Islet precursor cell (in vitro differentiated cells): ENCODE data around the gene CHTF8.
"Not testable (repeated sequence)": the region's sequence is repeated elsewhere in the genome, so short reads cannot be mapped to it uniquely, and the experiment has no call there.

Experiments
- DNase-seq: peaks from one replicate; pipeline ENCODE4 v3.0.0-alpha.2; 2018

Gene CHTF8, protein sequence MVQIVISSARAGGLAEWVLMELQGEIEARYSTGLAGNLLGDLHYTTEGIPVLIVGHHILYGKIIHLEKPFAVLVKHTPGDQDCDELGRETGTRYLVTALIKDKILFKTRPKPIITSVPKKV

DNA sequence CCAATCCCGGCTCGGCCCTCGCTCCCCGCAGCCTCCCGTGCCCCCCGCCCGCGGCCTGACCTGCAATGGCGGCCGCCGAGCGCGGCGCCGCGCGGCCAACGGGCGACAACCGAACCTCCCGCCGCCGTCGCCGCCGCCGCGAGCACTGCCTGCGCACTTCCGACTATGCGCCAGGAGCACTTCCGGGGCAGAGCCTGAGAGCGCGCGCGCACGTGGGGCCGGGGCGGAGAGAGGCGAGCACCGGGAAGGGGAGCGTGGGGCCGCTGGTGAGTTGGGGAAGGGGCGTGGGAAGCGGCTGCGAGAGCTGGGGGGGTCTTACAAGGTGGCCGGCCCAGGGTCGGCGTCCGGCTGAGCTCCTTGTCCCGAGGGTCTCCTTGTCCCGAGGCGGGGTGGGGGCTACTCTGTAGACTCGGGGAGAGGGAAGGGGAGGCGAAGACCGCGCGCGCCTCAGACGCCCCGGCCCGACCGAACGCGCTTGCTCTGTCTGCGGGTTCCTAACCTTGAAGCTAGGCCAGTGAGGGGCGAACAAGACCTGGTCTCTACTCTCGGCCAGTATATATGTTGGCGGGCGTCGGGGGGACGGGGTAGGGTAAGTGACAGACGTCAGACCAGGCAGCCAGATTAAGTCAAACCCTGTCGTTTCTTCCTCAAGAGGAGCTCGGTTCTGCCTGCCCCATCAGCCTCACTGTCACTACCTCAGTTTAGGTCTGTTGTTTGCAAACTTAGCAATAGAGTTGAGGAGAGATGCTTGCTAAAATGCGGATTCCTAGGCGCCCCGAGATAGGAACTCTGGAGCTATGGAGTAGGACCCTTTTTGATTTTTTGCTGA is at the start of gene CHTF8, which contains the start of gene UTP4:
TSS of gene CHTF8 (minus strand) at position 165 of the 829 bp plus-strand sequence. CDS start 11,130 bp downstream, outside the sequence.
TSS of gene UTP4 (plus strand) at position 226 of the 829 bp plus-strand sequence. CDS start 811 bp downstream, outside the sequence.
- peak; percentile 93 for DNase-seq

GRCh38 chr16:69180011-69180338 is 47.6 kb upstream of the CHTF8 start:
- no peak for DNase-seq

- DNase-seq = no peak
Observed at GRCh38 chr16:69179328-69180010, 47.1 kb upstream of the CHTF8 start.

DNA sequence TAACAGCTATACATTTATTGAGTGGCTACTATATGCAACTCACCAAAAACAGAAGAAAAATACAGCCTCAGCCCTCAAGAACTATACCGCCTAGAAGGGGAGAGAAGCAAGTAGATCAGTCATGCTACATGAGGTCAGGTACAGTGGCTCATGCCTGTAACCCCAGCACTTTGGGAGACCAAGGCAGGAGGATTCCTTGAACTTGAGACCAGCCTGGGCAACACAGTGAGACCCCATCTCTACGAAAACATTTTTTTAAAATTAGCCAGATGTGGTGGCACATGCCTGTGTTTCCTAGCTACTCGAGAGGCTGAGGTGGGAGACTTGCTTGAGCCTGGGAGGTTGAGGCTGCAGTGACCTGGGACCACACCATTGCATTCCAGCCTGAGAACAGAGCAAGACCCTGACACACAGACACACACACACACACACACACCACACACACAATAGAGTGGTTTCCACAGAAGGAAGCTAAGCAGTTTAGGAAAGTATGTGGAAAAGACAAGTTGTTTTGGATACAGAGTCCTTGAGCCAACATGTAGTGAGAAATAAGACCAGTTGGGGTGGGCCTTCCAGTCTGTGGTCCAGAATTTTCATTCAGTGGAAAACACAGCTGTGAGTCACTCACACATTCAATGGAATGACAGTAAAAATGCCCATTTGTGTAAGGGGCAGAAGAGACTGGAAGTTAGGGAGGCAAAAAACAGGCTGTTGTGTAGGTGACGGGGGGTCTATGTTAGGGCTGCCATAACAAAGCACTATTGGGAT is 43.8 kb upstream of the CHTF8 start:
- DNase-seq = no peak

DNA sequence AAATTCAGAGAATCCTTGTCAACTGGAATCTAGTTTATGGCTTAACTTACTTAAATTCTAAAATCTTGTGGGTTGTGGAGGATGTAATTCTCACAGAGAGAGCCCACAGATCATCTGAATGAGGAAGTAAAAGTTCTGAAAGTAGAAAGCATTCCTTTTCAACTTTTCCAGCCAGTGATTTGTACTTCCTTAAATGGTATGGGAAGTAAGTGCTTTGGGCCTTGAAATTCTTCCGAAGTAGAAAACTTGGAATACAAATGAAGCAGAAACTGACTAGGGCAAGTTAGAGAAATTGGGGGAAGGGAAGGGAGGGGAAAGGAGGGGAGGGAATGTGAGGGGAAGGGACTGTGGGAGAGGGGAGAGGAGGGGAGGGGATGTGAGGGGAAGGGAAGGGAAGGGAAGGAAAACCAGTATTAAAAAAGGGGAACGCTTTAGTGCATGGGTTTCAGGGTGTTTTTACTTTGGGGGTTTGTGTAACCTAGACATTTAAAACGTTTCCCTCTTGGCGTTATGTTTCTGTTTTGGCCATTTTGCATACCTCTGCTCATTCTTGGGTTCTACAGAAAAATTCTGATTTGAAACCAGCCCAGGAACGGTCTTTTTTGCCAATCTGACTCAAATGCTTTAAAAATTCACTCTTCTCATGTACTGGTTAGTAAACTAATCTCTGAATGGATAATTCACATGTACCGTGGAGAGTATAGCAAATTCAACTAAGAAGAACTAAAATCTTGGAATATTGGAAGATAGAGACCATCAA is 39.1 kb upstream of the CHTF8 start:
- DNase-seq = no peak

- DNase-seq = no peak
Observed at GRCh38 chr16:69169607-69170352, 37.4 kb upstream of the CHTF8 start.

- peak; percentile 86 for DNase-seq
Observed at GRCh38 chr16:69169051-69169450, 36.7 kb upstream of the CHTF8 start.

- no peak for DNase-seq
Observed at GRCh38 chr16:69166946-69167930, 34.9 kb upstream of the CHTF8 start.

GRCh38 chr16:69166221-69166833 is 33.9 kb upstream of the CHTF8 start:
- peak; percentile 83 for DNase-seq

DNA sequence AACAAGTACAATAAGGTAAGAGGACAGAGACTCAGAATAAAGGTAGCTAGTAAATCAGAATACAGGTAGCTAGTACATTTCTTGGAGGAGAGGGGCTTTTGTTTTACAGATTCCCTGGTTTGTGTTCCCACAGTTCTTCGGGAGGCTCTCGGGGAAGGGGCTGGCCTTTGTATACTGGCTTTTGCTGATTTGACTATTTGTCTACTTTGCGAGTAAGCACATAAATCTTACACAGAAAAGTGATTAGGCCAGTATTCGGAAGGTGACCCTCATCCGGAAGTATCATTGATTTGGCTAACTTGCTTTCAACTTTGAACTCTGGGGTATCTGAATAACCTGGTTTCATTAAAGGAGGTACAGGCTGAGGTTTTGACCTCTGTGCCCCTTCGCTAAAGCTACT is 33.2 kb upstream of the CHTF8 start:
- DNase-seq = no peak

DNA sequence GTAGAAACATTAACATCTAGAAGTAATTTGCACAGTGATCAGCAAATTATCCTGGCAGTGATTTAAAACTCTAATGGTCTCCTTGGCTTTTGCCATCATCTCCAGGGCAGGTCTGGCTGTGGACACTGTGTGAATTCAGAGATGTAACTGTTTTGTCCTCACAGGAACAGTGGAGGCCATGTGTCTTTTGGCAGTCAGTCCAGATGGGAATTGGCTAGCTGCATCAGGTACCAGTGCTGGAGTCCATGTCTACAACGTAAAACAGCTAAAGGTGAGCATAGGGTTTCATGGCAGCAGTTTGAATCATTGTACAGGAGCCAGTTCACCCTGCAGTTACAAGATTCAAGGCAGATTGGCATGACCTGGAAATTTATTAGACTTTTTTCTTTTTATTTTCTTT is 27.8 kb upstream of the CHTF8 start:
- DNase-seq = no peak

GRCh38 chr16:69157196-69157595 is 24.8 kb upstream of the CHTF8 start:
- DNase-seq = no peak

- DNase-seq = peak; percentile 70
Observed at GRCh38 chr16:69150146-69150865, 17.9 kb upstream of the CHTF8 start.

DNA sequence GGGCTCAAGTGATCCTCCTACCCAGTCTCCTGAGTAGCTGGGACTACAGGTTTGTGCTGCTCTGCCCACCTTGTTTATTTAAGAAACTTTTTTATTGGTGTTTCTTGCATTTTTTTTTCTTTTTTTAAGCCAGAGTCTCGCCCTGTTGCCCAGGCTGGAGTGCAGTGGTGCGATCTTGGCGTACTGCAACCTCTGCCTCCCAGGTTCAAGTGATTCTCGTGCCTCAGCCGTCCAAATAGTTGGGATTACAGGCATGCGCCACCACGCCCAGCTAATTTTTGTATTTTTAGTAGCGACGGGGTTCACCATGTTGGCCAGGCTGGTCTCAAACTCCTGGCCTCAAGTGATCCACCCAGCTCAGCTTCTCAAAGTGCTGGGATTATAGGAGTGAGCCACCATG is 17.2 kb upstream of the CHTF8 start:
- not testable (repeated sequence) for DNase-seq

DNA sequence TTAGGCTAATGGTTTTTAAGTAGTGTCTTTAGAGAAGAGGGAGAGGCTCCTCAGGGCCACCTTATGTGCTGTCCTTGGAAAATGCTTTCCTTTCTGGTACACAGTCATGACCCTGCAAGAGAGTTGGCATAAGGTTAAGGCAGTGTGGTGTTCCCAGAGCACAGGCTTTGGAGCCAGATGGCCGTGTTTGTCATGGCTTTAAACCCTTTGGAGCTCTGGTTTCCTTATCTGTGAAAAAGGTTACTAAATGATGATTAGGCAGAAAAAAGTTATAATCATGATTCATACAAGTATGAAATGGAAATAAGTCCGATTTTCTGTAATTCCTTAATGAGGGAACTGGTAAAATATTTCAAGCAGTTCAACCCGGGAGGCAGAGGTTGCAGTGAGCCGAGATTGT is 13.3 kb upstream of the CHTF8 start:
- no peak for DNase-seq

DNA sequence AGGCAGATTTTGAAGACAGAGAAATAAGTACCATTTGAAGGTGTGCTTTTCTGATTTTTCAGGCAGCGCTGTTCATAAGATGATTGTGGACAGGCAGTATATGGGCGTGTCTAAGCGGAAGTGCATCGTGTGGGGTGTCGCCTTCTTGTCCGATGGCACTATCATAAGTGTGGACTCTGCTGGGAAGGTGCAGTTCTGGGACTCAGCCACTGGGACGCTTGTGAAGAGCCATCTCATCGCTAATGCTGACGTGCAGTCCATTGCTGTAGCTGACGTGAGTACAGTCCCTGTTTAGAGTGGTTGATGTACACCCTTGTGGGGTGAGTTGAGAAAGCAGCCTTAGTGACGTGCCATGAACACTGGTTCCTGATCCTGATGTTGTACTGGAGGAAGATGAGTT is 10.7 kb upstream of the CHTF8 start:
- peak; percentile 69 for DNase-seq

- DNase-seq = no peak
Observed at GRCh38 chr16:69141936-69142335, 9.5 kb upstream of the CHTF8 start.

DNA sequence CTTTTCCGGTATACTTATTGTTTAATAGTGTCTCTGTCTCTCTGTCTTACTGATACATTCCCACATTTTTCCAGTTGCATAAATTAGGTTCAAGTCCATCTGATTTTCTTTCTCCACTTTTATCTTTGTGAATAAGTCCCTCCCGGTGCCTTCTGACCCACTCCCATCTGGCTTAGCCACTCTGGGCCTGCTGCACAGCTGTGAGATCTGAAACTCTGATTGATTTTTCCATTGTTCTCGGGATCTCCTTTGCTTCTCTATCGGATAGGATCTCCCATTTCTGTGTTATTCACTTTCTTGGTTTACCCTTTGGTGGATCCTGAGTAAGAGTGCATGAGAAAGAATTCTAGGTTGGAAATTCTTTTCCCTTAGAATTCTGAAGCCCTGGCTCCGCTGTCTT is 8.6 kb upstream of the CHTF8 start:
- DNase-seq = no peak

GRCh38 chr16:69139464-69139863 is 7.1 kb upstream of the CHTF8 start:
- not testable (repeated sequence) for DNase-seq
